Measurements from ENCODE around the gene SSU72.
A peak's percentile ranks its signal among the peaks of the same experiment; 100 is the strongest.
"Not testable (repeated sequence)": the region's sequence is repeated elsewhere in the genome, so short reads cannot be mapped to it uniquely, and the experiment has no call there.

The SSU72 gene

GRCh38 chr1:1609822-1610485, 35.3 kb upstream of the SSU72 start:
- no peak for DNase-seq

- DNase-seq: no peak
Measured at GRCh38 chr1:1606232-1606631, 31.6 kb upstream of the SSU72 start.

- DNase-seq: no peak
Measured at GRCh38 chr1:1605724-1606123, 31.1 kb upstream of the SSU72 start.

GRCh38 chr1:1605034-1605591, 30.4 kb upstream of the SSU72 start:
- DNase-seq: no peak

- DNase-seq: no peak
Measured at GRCh38 chr1:1604374-1605033, 29.8 kb upstream of the SSU72 start.

GRCh38 chr1:1603671-1604373, 29.2 kb upstream of the SSU72 start:
- DNase-seq: no peak

GRCh38 chr1:1602968-1603506, 28.4 kb upstream of the SSU72 start:
- DNase-seq: no peak

GRCh38 chr1:1602304-1602967, 27.8 kb upstream of the SSU72 start:
- no peak for DNase-seq

GRCh38 chr1:1601564-1602303, 27.1 kb upstream of the SSU72 start:
- no peak for DNase-seq

GRCh38 chr1:1600861-1601563, 26.3 kb upstream of the SSU72 start:
- DNase-seq: no peak

- DNase-seq: no peak
Measured at GRCh38 chr1:1599935-1600860, 25.5 kb upstream of the SSU72 start, which contains the start of gene FNDC10. TSS of gene FNDC10 (minus strand) at chr1:1600135. CDS start at chr1:1600015, 120 bp downstream.

- DNase-seq: peak; percentile 13
Measured at GRCh38 chr1:1599030-1599934, 24.6 kb upstream of the SSU72 start.

GRCh38 chr1:1598720-1599029, 24.0 kb upstream of the SSU72 start:
- DNase-seq: no peak

GRCh38 chr1:1598051-1598719, 23.5 kb upstream of the SSU72 start:
- no peak for DNase-seq

GRCh38 chr1:1597275-1597930, 22.7 kb upstream of the SSU72 start:
- no peak for DNase-seq

- DNase-seq: no peak
Measured at GRCh38 chr1:1596493-1597274, 22.0 kb upstream of the SSU72 start.

GRCh38 chr1:1595341-1595740, 20.7 kb upstream of the SSU72 start:
- not testable (repeated sequence) for DNase-seq
